Neural cell (in vitro differentiated cells): ENCODE measurements around the gene ATP12A.

Source experiments
- CTCF ChIP-seq: fragments of 450-650 bp; IDR thresholded peaks from 2 replicates; pipeline ENCODE4 v1.5.1; 2014; ENCODE audit warnings: antibody characterized with exemption, mild to moderate bottlenecking, moderate library complexity; ENCODE audit not compliant: poor library complexity, severe bottlenecking
- EZH2 ChIP-seq: fragments of 200-600, 300-800 bp; shearing (Covaris generic), sonication (generic); IDR thresholded peaks from 2 replicates; pipeline ENCODE4 v1.6.1; 2014; ENCODE audit warnings: antibody characterized with exemption, low read length, borderline replicate concordance, mild to moderate bottlenecking; ENCODE audit not compliant: insufficient read depth, poor library complexity, severe bottlenecking
- RAD21 ChIP-seq: fragments of 450-650 bp; conservative IDR thresholded peaks from 2 replicates; pipeline ENCODE4 v1.6.1; 2014; ENCODE audit warnings: antibody characterized with exemption, mild to moderate bottlenecking, moderate library complexity

- no peak for TF ChIP-seq CTCF
- TF ChIP-seq EZH2 = no peak
- no peak for TF ChIP-seq RAD21
These were observed 20.0 kb upstream of the ATP12A start for GRCh38 chr13:24660023-24660741.
